GM12878 (cell line): ENCODE results near the gene TLL2.

Source experiments
- CHD2 ChIP-seq: IDR thresholded peaks from 2 replicates; pipeline ENCODE4 v1.6.1; 2011; ENCODE audit warnings: low read depth, low read length, improper control_type of control experiment, borderline replicate concordance
- EP300 ChIP-seq, 2 experiments: fragments of 150-350 bp in 1 of 2; IDR thresholded peaks; 2 replicates each; pipeline ENCODE4 v1.6.1; 2011 to 2012; ENCODE audit warnings: low read depth in 2 of 2, low read length in 2 of 2, borderline replicate concordance in 1 of 2, improper control_type of control experiment in 1 of 2, inconsistent platforms in 1 of 2; ENCODE audit not compliant: control insufficient read depth in 1 of 2
- EZH2 ChIP-seq: IDR thresholded peaks from 2 replicates; pipeline ENCODE4 v1.6.1; 2012; ENCODE audit warnings: low read depth, mild to moderate bottlenecking, control low read depth, inconsistent platforms, low read length, borderline replicate concordance; ENCODE audit not compliant: control insufficient read depth
- FOXM1 ChIP-seq: IDR thresholded peaks from 2 replicates; pipeline ENCODE4 v1.6.1; 2012; ENCODE audit warnings: low read depth, mild to moderate bottlenecking, inconsistent platforms, low read length, moderate library complexity
- GATAD2B ChIP-seq: fragments of 450-650 bp; conservative IDR thresholded peaks from 2 replicates; pipeline ENCODE4 v1.6.1; 2017; ENCODE audit warnings: low read depth, mild to moderate bottlenecking, moderate library complexity
- RCOR1 ChIP-seq: conservative IDR thresholded peaks from 2 replicates; pipeline ENCODE4 v1.6.1; 2012; ENCODE audit warnings: low read depth, low read length, improper control_type of control experiment
- TF ChIP-seq, protein P1 (sequence below), 3 experiments: IDR thresholded peaks in 2 of 3; conservative IDR thresholded peaks in 1 of 3; 2 replicates each; pipeline ENCODE4 v1.5.1; 2011; ENCODE audit warnings: low read depth in 3 of 3, low read length in 3 of 3, mild to moderate bottlenecking in 3 of 3, control low read depth in 2 of 3, moderate library complexity in 2 of 3, inconsistent platforms in 1 of 3, mixed read lengths in 1 of 3; ENCODE audit not compliant: control insufficient read depth in 2 of 3, insufficient read depth in 1 of 3; ENCODE audit errors: extremely low read depth in 1 of 3
- TF ChIP-seq, protein P2 (sequence below): IDR thresholded peaks from 2 replicates; pipeline ENCODE4 v1.6.1; 2012; ENCODE audit warnings: improper control_type of control experiment, low read depth, low read length; ENCODE audit not compliant: insufficient replicate concordance
- TF ChIP-seq, protein P3 (sequence below): IDR thresholded peaks from 2 replicates; pipeline ENCODE4 v1.6.1; 2012; ENCODE audit warnings: mild to moderate bottlenecking, low read depth, low read length
- TF ChIP-seq, protein P4 (sequence below): IDR thresholded peaks from 2 replicates; pipeline ENCODE4 v1.6.1; 2011; ENCODE audit warnings: borderline replicate concordance, low read depth, mild to moderate bottlenecking, moderate library complexity, low read length; ENCODE audit not compliant: insufficient read depth, poor library complexity, severe bottlenecking

DNA sequence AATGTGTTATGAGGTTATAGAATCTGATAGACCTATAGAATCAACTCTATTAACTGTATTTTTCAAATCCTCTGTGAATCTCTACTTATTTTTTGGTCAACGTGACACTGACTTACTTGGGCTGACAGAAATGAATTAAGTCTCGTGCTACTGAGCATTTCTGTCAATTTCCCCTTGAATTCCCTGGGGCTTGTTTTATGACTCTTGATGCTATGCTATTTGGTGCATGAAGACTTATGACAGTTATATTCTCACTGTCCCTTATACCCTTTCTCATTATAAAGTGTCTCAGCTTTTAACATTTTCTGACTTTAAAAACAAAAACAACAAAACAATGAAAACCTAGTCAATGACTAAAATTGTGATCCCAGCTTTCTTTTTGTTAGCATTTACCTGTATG is 86.4 kb downstream of the TLL2 start:
- no peak for TF ChIP-seq FOXM1
- TF ChIP-seq, protein P1, sequence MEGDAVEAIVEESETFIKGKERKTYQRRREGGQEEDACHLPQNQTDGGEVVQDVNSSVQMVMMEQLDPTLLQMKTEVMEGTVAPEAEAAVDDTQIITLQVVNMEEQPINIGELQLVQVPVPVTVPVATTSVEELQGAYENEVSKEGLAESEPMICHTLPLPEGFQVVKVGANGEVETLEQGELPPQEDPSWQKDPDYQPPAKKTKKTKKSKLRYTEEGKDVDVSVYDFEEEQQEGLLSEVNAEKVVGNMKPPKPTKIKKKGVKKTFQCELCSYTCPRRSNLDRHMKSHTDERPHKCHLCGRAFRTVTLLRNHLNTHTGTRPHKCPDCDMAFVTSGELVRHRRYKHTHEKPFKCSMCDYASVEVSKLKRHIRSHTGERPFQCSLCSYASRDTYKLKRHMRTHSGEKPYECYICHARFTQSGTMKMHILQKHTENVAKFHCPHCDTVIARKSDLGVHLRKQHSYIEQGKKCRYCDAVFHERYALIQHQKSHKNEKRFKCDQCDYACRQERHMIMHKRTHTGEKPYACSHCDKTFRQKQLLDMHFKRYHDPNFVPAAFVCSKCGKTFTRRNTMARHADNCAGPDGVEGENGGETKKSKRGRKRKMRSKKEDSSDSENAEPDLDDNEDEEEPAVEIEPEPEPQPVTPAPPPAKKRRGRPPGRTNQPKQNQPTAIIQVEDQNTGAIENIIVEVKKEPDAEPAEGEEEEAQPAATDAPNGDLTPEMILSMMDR (IDR thresholded peaks at IDR 0.05 in 2 of 3, conservative IDR thresholded peaks at IDR 0.05 in 1 of 3; ENCODE audit: control insufficient read depth in 2 of 3, extremely low read depth in 1 of 3, insufficient read depth in 1 of 3, low read depth in 3 of 3, low read length in 3 of 3), result no peak
- TF ChIP-seq GATAD2B, result no peak
- TF ChIP-seq EZH2, result no peak
- TF ChIP-seq, protein P2, sequence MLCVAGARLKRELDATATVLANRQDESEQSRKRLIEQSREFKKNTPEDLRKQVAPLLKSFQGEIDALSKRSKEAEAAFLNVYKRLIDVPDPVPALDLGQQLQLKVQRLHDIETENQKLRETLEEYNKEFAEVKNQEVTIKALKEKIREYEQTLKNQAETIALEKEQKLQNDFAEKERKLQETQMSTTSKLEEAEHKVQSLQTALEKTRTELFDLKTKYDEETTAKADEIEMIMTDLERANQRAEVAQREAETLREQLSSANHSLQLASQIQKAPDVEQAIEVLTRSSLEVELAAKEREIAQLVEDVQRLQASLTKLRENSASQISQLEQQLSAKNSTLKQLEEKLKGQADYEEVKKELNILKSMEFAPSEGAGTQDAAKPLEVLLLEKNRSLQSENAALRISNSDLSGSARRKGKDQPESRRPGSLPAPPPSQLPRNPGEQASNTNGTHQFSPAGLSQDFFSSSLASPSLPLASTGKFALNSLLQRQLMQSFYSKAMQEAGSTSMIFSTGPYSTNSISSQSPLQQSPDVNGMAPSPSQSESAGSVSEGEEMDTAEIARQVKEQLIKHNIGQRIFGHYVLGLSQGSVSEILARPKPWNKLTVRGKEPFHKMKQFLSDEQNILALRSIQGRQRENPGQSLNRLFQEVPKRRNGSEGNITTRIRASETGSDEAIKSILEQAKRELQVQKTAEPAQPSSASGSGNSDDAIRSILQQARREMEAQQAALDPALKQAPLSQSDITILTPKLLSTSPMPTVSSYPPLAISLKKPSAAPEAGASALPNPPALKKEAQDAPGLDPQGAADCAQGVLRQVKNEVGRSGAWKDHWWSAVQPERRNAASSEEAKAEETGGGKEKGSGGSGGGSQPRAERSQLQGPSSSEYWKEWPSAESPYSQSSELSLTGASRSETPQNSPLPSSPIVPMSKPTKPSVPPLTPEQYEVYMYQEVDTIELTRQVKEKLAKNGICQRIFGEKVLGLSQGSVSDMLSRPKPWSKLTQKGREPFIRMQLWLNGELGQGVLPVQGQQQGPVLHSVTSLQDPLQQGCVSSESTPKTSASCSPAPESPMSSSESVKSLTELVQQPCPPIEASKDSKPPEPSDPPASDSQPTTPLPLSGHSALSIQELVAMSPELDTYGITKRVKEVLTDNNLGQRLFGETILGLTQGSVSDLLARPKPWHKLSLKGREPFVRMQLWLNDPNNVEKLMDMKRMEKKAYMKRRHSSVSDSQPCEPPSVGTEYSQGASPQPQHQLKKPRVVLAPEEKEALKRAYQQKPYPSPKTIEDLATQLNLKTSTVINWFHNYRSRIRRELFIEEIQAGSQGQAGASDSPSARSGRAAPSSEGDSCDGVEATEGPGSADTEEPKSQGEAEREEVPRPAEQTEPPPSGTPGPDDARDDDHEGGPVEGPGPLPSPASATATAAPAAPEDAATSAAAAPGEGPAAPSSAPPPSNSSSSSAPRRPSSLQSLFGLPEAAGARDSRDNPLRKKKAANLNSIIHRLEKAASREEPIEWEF, result no peak
- TF ChIP-seq, protein P3, sequence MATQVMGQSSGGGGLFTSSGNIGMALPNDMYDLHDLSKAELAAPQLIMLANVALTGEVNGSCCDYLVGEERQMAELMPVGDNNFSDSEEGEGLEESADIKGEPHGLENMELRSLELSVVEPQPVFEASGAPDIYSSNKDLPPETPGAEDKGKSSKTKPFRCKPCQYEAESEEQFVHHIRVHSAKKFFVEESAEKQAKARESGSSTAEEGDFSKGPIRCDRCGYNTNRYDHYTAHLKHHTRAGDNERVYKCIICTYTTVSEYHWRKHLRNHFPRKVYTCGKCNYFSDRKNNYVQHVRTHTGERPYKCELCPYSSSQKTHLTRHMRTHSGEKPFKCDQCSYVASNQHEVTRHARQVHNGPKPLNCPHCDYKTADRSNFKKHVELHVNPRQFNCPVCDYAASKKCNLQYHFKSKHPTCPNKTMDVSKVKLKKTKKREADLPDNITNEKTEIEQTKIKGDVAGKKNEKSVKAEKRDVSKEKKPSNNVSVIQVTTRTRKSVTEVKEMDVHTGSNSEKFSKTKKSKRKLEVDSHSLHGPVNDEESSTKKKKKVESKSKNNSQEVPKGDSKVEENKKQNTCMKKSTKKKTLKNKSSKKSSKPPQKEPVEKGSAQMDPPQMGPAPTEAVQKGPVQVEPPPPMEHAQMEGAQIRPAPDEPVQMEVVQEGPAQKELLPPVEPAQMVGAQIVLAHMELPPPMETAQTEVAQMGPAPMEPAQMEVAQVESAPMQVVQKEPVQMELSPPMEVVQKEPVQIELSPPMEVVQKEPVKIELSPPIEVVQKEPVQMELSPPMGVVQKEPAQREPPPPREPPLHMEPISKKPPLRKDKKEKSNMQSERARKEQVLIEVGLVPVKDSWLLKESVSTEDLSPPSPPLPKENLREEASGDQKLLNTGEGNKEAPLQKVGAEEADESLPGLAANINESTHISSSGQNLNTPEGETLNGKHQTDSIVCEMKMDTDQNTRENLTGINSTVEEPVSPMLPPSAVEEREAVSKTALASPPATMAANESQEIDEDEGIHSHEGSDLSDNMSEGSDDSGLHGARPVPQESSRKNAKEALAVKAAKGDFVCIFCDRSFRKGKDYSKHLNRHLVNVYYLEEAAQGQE, result no peak
- no peak for TF ChIP-seq RCOR1
- TF ChIP-seq, protein P4, sequence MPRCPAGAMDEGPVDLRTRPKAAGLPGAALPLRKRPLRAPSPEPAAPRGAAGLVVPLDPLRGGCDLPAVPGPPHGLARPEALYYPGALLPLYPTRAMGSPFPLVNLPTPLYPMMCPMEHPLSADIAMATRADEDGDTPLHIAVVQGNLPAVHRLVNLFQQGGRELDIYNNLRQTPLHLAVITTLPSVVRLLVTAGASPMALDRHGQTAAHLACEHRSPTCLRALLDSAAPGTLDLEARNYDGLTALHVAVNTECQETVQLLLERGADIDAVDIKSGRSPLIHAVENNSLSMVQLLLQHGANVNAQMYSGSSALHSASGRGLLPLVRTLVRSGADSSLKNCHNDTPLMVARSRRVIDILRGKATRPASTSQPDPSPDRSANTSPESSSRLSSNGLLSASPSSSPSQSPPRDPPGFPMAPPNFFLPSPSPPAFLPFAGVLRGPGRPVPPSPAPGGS, result no peak
- no peak; a peak in 1 of 4 replicates for TF ChIP-seq EP300 (IDR thresholded peaks at IDR 0.05; ENCODE audit: borderline replicate concordance in 1 of 2, control insufficient read depth in 1 of 2, low read depth in 2 of 2, low read length in 2 of 2)
- TF ChIP-seq CHD2, result no peak
